Astrocyte of the spinal cord (primary cell): ENCODE results near the gene PROSER1.

Experiments
- DNase-seq: peaks from one replicate; pipeline ENCODE4 v3.0.0; 2011; ENCODE audit warnings: low read depth, low spot score
- H3K4me3 ChIP-seq: 2 replicates; pipeline ENCODE4 v1.5.1; 2011; ENCODE audit warnings: low read depth, mild to moderate bottlenecking, low read length, moderate library complexity
- in situ Hi-C: cut with HindIII; loops from 2 replicates; pipeline ENCODE4 v1.10.0; 2017; ENCODE audit warnings: low sequenced_read_pairs
- TF ChIP-seq, protein P1 (sequence below): IDR thresholded peaks from 2 replicates; pipeline ENCODE4 v1.5.1; 2012; ENCODE audit warnings: low read depth, mild to moderate bottlenecking, low read length, inconsistent platforms

PROSER1 gene

GRCh38 chr13:39054112-39054511 lies 16.2 kb upstream of the PROSER1 start:
- H3K4me3 ChIP-seq, result no peak overlapping the region
- TF ChIP-seq, protein P1, sequence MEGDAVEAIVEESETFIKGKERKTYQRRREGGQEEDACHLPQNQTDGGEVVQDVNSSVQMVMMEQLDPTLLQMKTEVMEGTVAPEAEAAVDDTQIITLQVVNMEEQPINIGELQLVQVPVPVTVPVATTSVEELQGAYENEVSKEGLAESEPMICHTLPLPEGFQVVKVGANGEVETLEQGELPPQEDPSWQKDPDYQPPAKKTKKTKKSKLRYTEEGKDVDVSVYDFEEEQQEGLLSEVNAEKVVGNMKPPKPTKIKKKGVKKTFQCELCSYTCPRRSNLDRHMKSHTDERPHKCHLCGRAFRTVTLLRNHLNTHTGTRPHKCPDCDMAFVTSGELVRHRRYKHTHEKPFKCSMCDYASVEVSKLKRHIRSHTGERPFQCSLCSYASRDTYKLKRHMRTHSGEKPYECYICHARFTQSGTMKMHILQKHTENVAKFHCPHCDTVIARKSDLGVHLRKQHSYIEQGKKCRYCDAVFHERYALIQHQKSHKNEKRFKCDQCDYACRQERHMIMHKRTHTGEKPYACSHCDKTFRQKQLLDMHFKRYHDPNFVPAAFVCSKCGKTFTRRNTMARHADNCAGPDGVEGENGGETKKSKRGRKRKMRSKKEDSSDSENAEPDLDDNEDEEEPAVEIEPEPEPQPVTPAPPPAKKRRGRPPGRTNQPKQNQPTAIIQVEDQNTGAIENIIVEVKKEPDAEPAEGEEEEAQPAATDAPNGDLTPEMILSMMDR, result no peak
- no peak for DNase-seq
- in situ Hi-C loops, result no loop called here

DNA sequence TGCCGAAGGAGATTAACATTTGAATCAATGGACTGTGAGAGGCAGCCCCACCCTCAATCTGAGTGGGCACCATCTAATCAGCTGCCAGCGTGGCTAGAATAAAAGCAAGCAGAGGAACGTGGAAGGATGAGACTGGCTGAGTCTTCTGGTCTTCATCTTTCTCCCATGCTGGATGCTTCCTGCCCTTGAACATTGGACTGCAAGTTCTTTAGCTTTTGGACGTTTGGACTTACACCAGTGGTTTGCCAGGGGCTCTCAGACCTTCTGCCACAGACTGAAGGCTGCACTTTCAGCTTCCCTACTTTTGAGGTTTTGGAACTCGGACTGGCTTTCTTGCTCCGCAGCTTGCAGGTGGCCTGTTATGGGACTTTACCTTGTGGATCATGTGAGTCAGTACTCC lies 15.1 kb upstream of the PROSER1 start:
- TF ChIP-seq, protein P1, result no peak
- in situ Hi-C loops, result no loop called here
- no peak for DNase-seq
- no peak overlapping the region for H3K4me3 ChIP-seq

- TF ChIP-seq, protein P1, result peak; percentile 39
- in situ Hi-C loops, result no loop called here
- no peak overlapping the region for H3K4me3 ChIP-seq
- peak; percentile 59 for DNase-seq
Observed at GRCh38 chr13:39051157-39051556, 13.3 kb upstream of the PROSER1 start.

DNA sequence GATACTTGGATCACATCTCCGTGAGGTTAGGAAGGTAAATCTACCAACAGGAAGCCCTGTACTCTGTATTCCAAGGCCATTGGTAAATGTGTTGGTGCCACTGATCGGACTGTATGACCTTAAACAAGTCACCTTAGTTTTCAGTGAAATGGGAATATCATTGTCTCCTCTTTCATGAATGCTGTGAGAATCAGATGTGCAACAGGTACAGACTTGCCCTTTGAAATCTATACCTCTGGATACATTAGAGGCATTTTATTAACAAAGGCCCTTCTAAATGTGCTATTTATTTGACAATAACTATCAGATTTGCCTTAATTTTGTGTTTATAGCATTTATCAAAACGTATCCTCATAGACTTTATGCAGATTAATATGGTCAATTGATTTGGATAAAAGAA lies 11.4 kb upstream of the PROSER1 start:
- no peak for DNase-seq
- TF ChIP-seq, protein P1, result no peak
- H3K4me3 ChIP-seq, result no peak overlapping the region
- in situ Hi-C loops, result no loop called here

DNA sequence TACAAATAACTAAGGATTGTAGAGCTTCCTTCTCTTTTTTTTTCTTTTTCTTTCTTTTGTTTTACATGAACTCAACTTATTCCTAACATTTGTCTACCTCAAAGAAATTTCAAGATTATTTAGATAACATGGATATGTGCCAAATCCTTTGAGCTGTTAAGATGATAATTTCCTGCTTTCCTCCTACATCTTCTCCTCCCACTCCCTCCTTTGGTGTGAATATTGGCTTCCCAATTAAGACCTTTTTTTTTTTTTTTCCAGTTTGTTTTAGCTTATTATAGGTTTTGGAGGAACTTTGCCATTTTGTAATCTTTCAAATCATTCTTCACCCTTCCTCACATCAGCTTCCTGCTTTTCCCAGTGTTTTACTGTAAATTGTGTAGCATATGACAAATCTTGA lies 10.9 kb upstream of the PROSER1 start:
- TF ChIP-seq, protein P1, result no peak

GRCh38 chr13:39047560-39047959 lies 9.7 kb upstream of the PROSER1 start:
- no peak overlapping the region for H3K4me3 ChIP-seq
- TF ChIP-seq, protein P1, result peak; percentile 21
- in situ Hi-C loops, result no loop called here
- no peak for DNase-seq

More for the DNA sequence above, 10.9 kb upstream of the PROSER1 start:
- no peak for DNase-seq
- in situ Hi-C loops, result no loop called here
- no peak overlapping the region for H3K4me3 ChIP-seq

DNA sequence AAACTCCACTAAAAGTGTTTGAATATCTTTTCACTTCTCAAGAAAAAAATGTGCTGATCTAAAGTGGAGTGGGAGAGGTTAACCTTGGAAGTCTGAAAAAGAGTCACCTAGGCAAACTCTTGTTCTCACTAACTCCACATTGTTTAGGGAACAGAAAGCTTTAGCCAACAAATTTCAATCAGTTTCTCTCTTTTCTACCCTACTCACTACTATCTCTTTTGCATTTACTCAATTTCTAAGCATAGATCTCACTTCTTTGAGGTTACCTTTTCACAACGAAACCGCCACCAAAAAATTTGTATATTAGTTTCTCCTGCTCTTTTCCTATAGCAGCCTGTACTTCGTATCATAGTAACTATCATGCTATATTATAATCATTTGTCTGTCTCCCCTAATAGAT lies 6.6 kb upstream of the PROSER1 start:
- DNase-seq, result no peak
- TF ChIP-seq, protein P1, result no peak
- H3K4me3 ChIP-seq, result no peak overlapping the region
- in situ Hi-C loops, result no loop called here
